Measurements from ENCODE around the gene ZNF668. TPM values are rescaled to one million over a fixed set of nuclear protein-coding genes. Genes with fewer than 3 reads are reported as not detected.

Gene ZNF668
- total RNA-seq, 1 experiment from 2014 or later, result 16.8 TPM

DNA sequence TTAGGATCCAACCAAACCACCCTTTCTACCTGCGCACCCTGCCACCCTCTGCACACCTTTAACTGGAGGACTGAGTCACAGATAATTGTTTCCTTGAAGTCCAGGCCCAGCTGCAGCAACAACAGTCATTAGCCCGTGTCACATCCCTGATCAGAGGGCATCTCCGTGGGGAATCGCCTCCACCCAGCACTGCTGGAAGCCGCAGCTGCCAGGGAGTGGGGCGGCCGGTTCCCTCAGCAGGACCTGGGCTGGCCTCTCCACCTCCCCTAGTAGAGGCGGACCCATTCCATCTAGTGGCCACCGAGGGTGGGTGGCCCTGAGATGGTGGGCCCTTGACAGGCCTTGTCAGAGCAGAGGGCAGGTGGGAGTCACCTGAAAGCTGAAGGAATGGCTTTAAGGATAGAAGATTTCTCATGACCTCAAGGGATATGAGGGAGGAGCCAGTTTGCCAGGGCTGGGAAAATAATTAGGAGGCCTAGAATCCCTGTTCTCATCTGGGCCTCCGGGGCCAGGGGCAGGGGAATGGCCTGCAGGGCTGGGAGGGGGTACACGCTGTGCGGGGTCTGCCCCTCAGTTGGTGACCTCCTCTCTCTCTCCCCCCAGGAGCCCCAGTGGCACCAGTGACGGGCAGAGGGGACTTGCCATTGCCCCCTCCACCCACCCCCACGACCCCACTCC is 8.5 kb upstream of the ZNF668 start:
- peaks cover 12 to 27% of the 10 kb centered on the region in 2 experiments for H3K36me3 ChIP-seq (ENCODE audit: control insufficient read depth in 1 of 2, insufficient read depth in 2 of 2, low read length in 2 of 2)
- H3K27ac ChIP-seq (ENCODE audit: low read depth, low read length), result no peak overlapping the region
- BruUV-seq (replicated peaks), result no TSS peak
- H3K9ac ChIP-seq (ENCODE audit: low read length), result no peak overlapping the region
- no peaks in the 10 kb centered on the region for H4K20me1 ChIP-seq (ENCODE audit: insufficient read depth)
- intact Hi-C loops (cut with micrococcal nuclease), result no loop called here
- H3K9me2 ChIP-seq (ENCODE audit: insufficient read depth), result no peaks in the 10 kb centered on the region
- ATAC-seq, result peak; percentile 38; the same call in 1 of the 2 replicates
- ChIA-PET RAD21 (ENCODE audit: low non-redundant PET in 1 of 2, low total read pairs in 2 of 2, uncharacterized antibody in 2 of 2, unreplicated experiment in 2 of 2) (no interaction called here), POLR2A (no interaction called here), CTCF (no interaction called here)
- no peaks in the 10 kb centered on the region for H3K9me3 ChIP-seq (ENCODE audit: control insufficient read depth in 1 of 2, insufficient read depth in 1 of 2, low read depth in 1 of 2, low read length in 2 of 2)
- H3K4me1 ChIP-seq (ENCODE audit: control insufficient read depth in 1 of 2, insufficient read depth in 2 of 2, low read length in 2 of 2), result peaks cover 0 to 11% of the 10 kb centered on the region in 2 experiments; a peak in 1 of 4 replicates
- peaks cover 6% of the 10 kb centered on the region; the same call in 1 of the 2 replicates for H3K79me2 ChIP-seq (ENCODE audit: insufficient read depth, low read length)
- no peak for DNase-seq (ENCODE audit: low read depth, low spot score)
- no peak overlapping the region for H3K4me3 ChIP-seq (replicated peaks in 1 of 2; ENCODE audit: low read depth in 1 of 2, low read length in 2 of 2)
- no peak overlapping the region for H2AFZ ChIP-seq (ENCODE audit: low read depth, low read length, poor library complexity, severe bottlenecking)
- no peaks in the 10 kb centered on the region for H3K27me3 ChIP-seq (ENCODE audit: insufficient read depth, low read length)
- TF ChIP-seq SIN3A (IDR thresholded peaks at IDR 0.05; ENCODE audit: low read depth) (no peak), TCF7L2 (IDR thresholded peaks at IDR 0.05; ENCODE audit: borderline replicate concordance, extremely low read depth, insufficient read depth, insufficient read length) (no peak), ZFX (IDR thresholded peaks at IDR 0.05) (no peak)
- H3K4me2 ChIP-seq (ENCODE audit: low read length), result no peak overlapping the region

DNA sequence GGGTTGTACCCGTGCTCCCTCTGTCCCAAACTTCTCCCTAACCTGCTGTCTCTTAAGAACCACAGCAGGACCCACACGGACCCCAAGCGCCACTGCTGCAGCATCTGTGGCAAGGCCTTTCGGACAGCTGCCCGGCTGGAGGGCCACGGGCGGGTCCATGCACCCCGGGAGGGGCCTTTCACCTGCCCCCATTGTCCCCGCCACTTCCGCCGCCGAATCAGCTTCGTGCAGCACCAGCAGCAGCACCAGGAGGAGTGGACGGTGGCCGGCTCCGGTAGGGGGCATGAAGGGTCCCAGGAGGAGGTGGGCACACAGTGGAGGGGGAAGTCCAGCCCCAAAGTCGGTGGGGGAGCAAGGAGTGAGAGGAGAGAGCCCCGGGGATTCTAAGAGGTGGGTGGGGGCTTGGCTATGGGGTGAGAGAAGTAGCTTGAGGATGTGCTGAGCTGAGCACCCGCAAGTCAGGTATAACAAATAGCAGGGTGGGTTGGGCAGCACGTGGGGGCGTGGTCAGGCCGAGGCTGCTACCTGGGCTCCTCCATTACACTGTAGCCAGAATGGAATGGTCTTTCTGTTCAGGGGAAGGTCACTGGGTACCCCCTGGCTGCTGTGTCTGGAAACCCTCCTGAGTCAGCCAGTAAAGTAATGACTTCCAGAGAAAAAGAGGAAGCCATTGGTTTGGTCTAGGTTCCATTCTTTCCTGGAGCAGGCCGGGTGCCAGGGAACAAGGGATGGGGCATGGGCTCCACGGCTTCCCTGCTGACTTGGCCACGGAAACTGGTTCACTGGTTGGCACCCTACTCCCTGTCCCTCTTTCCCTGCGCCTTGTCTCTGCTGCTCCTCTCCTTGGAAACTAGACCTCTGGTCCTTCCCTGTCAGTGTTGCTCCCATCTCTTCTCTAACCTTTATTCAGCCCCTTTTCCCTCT is 7.7 kb upstream of the ZNF668 start:
- H3K36me3 ChIP-seq (ENCODE audit: control insufficient read depth in 1 of 2, insufficient read depth in 2 of 2, low read length in 2 of 2), result peaks cover 16 to 35% of the 10 kb centered on the region in 2 experiments
- DNase-seq (ENCODE audit: low read depth, low spot score) (no peak), ATAC-seq (peak; percentile 16; the same call in 1 of the 2 replicates)
- no TSS peak for BruUV-seq (replicated peaks)
- ChIA-PET RAD21 (ENCODE audit: low non-redundant PET in 1 of 2, low total read pairs in 2 of 2, uncharacterized antibody in 2 of 2, unreplicated experiment in 2 of 2) (no interaction called here), CTCF (no interaction called here), POLR2A (no interaction called here)
- H3K27ac ChIP-seq (ENCODE audit: low read depth, low read length), result no peak overlapping the region
- intact Hi-C loops (cut with micrococcal nuclease), result no loop called here
- H3K4me3 ChIP-seq (replicated peaks in 1 of 2; ENCODE audit: low read depth in 1 of 2, low read length in 2 of 2), result no peak overlapping the region
- H3K9ac ChIP-seq (ENCODE audit: low read length), result no peak overlapping the region
- TF ChIP-seq JUND (IDR thresholded peaks at IDR 0.05) (no peak), POLR2AphosphoS5 (IDR thresholded peaks at IDR 0.05; ENCODE audit: low read depth, low read length) (peak; percentile 19; the same call in 1 of the 2 replicates)
- H4K20me1 ChIP-seq (ENCODE audit: insufficient read depth), result no peaks in the 10 kb centered on the region
- H3K9me3 ChIP-seq (ENCODE audit: control insufficient read depth in 1 of 2, insufficient read depth in 1 of 2, low read depth in 1 of 2, low read length in 2 of 2), result no peaks in the 10 kb centered on the region
- peaks cover 0 to 11% of the 10 kb centered on the region in 2 experiments; a peak in 1 of 4 replicates for H3K4me1 ChIP-seq (ENCODE audit: control insufficient read depth in 1 of 2, insufficient read depth in 2 of 2, low read length in 2 of 2)
- H3K4me2 ChIP-seq (ENCODE audit: low read length), result no peak overlapping the region
- peaks cover 14% of the 10 kb centered on the region; the same call in 1 of the 2 replicates for H3K79me2 ChIP-seq (ENCODE audit: insufficient read depth, low read length)
- H2AFZ ChIP-seq (ENCODE audit: low read depth, low read length, poor library complexity, severe bottlenecking), result no peak overlapping the region
- H3K9me2 ChIP-seq (ENCODE audit: insufficient read depth), result no peaks in the 10 kb centered on the region
- H3K27me3 ChIP-seq (ENCODE audit: insufficient read depth, low read length), result no peaks in the 10 kb centered on the region
